HL-60 (cell line): Measurements from ENCODE around the gene TTC12.

ENCODE experiments used
- DNase-seq, 2 experiments: peaks; one replicate each; pipeline ENCODE4 v3.0.0-alpha.2; 2010 to 2020; ENCODE audit warnings: low read depth in 1 of 2, low spot score in 1 of 2
- H3K27ac ChIP-seq: fragments of 250-450 bp; sonication (Bioruptor Pico); replicated peaks from 2 replicates; pipeline ENCODE4 v1.5.1; 2020; ENCODE audit warnings: mild to moderate bottlenecking, moderate library complexity
- H3K27me3 ChIP-seq: fragments of 250-450 bp; sonication (Bioruptor Pico); 2 replicates; pipeline ENCODE4 v1.5.1; 2021; ENCODE audit warnings: mild to moderate bottlenecking, moderate library complexity; ENCODE audit not compliant: insufficient read depth, poor library complexity, severe bottlenecking
- H3K4me3 ChIP-seq: replicated peaks from 2 replicates; pipeline ENCODE4 v1.5.1; 2011; ENCODE audit warnings: mild to moderate bottlenecking, control low read depth, low read length; ENCODE audit not compliant: insufficient read depth
- CTCF ChIP-seq: IDR thresholded peaks from one replicate; pipeline ENCODE4 v1.5.1; 2011; ENCODE audit warnings: low read length, control low read depth, inconsistent platforms; ENCODE audit not compliant: insufficient read depth
- GABPA ChIP-seq: IDR thresholded peaks from 2 replicates; pipeline ENCODE4 v1.6.1; 2012; ENCODE audit warnings: low read depth
- POLR2AphosphoS5 ChIP-seq: IDR thresholded peaks from 2 replicates; pipeline ENCODE4 v1.6.1; 2012; ENCODE audit warnings: low read depth
- REST ChIP-seq: IDR thresholded peaks from 2 replicates; pipeline ENCODE4 v1.6.1; 2012; ENCODE audit warnings: low read depth; ENCODE audit not compliant: insufficient replicate concordance
- SPI1 ChIP-seq: IDR thresholded peaks from 2 replicates; pipeline ENCODE4 v1.6.1; 2012; ENCODE audit warnings: low read depth, mild to moderate bottlenecking, borderline replicate concordance

TTC12 gene

GRCh38 chr11:113345978-113346377 is 31.6 kb downstream of the TTC12 start:
- DNase-seq = no peak
- TF ChIP-seq SPI1 (no peak), POLR2AphosphoS5 (no peak), CTCF (no peak), REST (no peak), GABPA (no peak)
- no peak overlapping the region for H3K4me3 ChIP-seq
- no peaks in the 10 kb centered on the region for H3K27me3 ChIP-seq
- H3K27ac ChIP-seq = no peak overlapping the region

- Histone ChIP-seq H3K27me3 (no peaks in the 10 kb centered on the region), H3K27ac (no peak overlapping the region), H3K4me3 (no peak overlapping the region)
- no peak for DNase-seq
- no peak for TF ChIP-seq SPI1
- no peak for TF ChIP-seq CTCF
- no peak for TF ChIP-seq REST
- no peak for TF ChIP-seq GABPA
- no peak for TF ChIP-seq POLR2AphosphoS5
These were observed 35.1 kb downstream of the TTC12 start for GRCh38 chr11:113349528-113349927.

GRCh38 chr11:113350336-113351067 is 36.1 kb downstream of the TTC12 start:
- Histone ChIP-seq H3K27ac (no peak overlapping the region), H3K4me3 (no peak overlapping the region), H3K27me3 (no peaks in the 10 kb centered on the region)
- TF ChIP-seq GABPA (no peak), SPI1 (no peak), REST (no peak), POLR2AphosphoS5 (no peak), CTCF (no peak)
- DNase-seq = no peak
